ENCODE results near the gene DCP1B. TPM values are rescaled to one million over a fixed set of nuclear protein-coding genes. Genes with fewer than 3 reads are reported as not detected.

The DCP1B gene
- polyA plus RNA-seq (ENCODE audit: insufficient read length in 12 of 12): 10 to 100 TPM in 11 of 12 donors, not detected in 1; 12.0 to 37.8 (median 13.5) TPM
- long read RNA-seq, donor 1, partial matches to known transcripts: 17 of 20 reads
- long read RNA-seq, donor 1, other reads (novel, unspliced or antisense): 0 of 20 reads
- long read RNA-seq, donor 2, partial matches to known transcripts: 5 of 8 reads
- long read RNA-seq, donor 2, other reads (novel, unspliced or antisense): 0 of 8 reads
- long read RNA-seq, donor 3, partial matches to known transcripts: 0 of 1 reads
- long read RNA-seq, donor 3, other reads (novel, unspliced or antisense): 0 of 1 reads
- long read RNA-seq, donor 4: 0 reads
- long read RNA-seq, donor 5: 0 reads
- long read RNA-seq, donor 6, partial matches to known transcripts: 0 of 1 reads
- long read RNA-seq, donor 6, other reads (novel, unspliced or antisense): 0 of 1 reads
- long read RNA-seq, donor 7: 0 reads
- long read RNA-seq, donor 8, partial matches to known transcripts: 8 of 10 reads
- long read RNA-seq, donor 8, other reads (novel, unspliced or antisense): 0 of 10 reads
- long read RNA-seq, donor 9: 0 reads
- long read RNA-seq, donor 10, partial matches to known transcripts: 0 of 3 reads
- long read RNA-seq, donor 10, other reads (novel, unspliced or antisense): 0 of 3 reads
- long read RNA-seq, donor 11, partial matches to known transcripts: 0 of 3 reads
- long read RNA-seq, donor 11, other reads (novel, unspliced or antisense): 0 of 3 reads

GRCh38 chr12:2004113-2004929, at the start of gene DCP1B:
DCP1B (minus strand) TSS chr12:2004457; CDS start chr12:2004431, 26 bp downstream.
- peak; percentile 97 for DNase-seq

- no peak for DNase-seq
Measured at GRCh38 chr12:2053691-2054090, 49.4 kb upstream of the DCP1B start.

DNA sequence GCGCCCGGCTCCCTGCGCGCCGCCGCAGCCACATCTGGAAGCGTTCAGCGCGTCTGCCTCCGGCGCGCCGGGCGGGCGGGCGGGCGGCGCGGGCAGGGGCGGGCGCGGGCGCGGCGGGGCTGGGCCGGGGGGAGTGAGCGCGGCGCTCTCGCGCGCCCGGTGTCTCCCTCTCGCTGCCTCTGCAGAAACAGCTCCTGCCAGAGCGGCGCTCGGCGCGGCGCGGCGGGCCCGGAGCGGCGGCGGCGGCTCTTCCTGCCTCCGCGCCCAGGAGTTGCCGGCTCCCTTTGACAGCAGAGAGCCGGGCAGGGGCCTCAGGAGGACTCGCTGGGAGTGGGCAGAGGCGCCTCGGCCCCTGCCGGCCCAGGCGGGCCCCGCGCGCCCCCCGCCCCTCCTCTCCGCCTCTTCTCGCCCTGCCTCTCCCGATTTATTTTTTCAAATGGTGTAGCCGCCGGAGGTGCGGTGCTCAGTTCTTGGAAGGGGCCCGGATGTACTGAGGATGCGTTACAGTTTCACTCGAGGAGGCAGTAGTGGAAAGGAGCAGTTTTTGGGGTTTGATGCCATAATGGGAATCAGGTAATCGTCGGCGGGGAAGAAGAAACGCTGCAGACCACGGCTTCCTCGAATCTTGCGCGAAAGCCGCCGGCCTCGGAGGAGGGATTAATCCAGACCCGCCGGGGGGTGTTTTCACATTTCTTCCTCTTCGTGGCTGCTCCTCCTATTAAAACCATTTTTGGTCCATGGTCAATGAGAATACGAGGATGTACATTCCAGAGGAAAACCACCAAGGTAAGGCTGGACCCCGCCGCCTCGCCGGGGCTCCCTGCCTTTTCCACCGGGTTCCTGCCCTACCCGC, 48.8 kb upstream of the DCP1B start, which contains the start of gene CACNA1C:
TSS of gene CACNA1C (plus strand) at position 162 of the 853 bp plus-strand sequence. CDS start at position 738, 576 bp downstream.
- DNase-seq: peak; percentile 53

- DNase-seq: no peak
Measured at GRCh38 chr12:2051700-2052621, 47.7 kb upstream of the DCP1B start.

DNA sequence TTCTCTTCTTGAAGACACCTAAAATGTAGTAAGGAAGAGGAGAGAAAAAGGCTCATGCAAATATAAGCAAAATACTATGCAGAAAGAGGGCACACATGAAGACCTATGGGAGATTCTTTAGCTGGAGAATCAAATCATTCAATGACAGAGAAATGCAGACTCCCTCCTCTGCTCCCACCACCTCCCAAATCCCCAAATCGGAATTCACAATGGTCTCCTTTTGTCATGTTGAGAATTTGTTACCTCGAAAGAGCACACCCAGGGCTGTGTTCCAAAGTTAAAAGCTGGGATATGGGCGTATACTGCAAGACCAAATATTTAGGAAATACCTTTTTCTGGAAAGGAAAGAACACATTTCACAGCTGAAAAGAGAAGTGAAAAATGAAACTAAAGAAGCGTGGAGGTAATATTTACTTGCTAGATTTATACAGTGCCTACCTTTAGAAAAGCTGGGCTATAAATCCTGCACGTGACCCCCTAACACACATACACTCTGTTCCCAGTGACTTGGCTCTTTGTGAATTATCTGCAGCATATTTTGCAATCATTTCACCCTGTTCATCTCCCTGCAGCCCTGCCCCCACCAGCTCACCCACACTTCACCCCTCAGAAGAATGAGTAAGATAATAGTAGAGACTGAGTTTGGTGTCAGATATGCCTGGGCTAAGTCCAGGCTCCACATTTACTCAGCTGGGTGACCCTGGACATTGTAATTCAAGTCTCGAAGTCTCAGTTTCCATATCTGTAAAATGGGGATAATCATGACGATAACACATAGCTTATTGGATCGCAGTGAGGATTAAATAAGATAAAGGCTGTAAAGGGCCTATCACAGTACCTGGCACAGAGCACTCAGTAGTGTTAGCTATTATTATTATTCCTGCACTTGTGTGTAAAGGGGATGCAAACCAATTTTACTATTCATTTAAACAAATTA, 45.6 kb upstream of the DCP1B start:
- no peak for DNase-seq

DNA sequence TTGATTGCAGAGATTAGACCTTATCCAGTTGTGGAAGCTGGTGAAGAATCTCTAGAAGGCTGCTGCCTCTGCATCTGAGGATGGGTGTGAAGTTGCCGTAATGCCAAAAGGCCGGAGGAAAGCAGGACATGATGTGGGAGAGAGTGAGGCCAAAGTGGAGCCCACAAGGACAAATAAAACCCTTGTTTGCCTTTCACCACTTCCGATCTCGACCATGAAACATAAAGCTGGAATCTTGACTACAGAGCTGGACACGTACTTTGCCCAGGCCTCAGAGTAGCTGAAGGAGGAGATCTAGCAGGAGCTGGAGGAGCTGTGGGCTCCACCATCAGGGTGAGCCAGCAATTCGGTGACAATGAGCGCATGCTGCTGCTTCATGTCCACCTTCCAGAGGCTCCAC, 43.5 kb upstream of the DCP1B start:
- no peak for DNase-seq

DNA sequence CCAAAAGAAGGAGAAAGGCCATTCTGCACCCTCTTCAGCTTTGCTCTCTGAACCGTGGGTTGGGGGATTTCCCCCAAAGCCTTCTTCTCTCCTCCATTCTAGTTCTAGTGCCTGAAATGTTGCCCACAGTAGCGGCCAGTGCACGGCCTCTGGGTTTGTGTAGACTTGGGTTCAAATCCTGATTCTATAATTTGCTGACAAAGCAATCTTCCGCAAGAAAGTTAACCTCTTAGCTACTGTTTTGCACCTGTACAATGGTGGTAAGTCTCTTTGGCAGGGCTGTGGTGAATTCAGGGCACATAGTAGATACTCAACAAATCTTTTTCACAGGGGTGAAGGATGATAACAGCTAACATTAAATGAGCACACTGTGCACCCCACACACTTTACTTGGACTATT, 42.7 kb upstream of the DCP1B start:
- no peak for DNase-seq

DNA sequence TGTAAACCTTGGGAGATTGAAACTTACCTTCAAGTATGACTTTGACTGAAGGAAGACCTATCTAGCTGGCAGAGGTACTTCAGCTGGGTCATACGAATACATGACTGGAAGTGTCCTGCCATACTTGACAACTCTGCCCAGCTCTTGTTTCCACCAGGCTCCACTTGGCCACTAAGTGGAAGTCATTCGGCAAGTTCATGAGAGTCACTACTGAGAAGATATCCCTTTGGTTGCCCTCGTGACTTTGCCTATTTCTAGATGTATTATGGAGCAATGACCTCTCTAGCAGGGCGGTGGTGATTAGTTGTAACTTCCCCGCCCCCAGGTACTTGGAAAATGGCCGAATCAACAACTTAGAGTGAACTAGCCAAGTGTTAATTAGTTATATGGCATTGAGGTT, 39.9 kb upstream of the DCP1B start:
- DNase-seq: no peak

DNA sequence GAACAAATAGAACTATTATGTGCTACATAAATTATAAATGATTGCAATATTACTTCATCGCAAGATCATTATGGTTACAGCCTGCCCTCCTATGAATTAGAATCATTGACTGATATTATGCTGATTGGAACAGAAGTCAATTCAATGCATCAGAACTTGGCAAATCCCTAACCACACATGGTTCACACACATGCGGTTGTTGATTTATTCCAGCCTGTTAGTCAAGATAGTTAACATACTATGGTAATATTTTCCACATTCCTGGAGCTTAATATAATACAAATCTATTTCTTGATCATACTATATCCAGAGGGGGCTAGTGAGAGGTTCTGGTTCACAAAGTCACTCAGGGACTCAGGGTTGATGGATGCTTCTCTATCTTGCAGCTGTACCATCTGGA, 38.8 kb upstream of the DCP1B start:
- DNase-seq: no peak

- no peak for DNase-seq
Measured at GRCh38 chr12:2039034-2039433, 34.8 kb upstream of the DCP1B start.

DNA sequence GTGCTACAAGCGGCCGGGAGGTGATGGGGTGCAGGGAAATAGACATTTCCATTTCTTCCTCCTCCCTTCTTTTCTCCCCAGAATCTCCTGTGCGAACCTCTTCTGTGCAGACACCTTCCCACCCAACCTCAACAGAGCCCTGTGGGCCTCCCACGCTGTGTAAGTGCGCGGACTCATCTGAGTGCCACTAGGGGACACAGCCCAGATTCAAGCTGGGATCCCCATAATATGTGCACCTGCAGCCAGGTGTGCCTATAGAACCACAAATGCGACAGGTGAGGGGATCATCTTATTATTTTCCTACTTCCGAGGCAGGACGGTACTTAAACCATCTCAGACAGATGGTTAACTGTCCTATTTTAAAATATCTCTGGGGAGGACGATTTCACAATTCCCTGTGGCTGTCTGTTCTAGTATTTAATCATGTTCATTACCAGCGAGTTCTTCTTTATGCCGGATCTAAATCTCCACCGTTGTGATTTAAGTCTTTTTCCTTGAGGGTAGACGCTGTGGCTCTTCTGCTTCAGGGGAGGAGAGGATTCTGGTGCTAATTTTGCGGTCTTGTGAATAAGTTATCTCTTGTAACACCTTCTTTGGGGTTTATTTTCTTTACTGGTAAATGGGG, 31.3 kb upstream of the DCP1B start:
- DNase-seq: no peak

DNA sequence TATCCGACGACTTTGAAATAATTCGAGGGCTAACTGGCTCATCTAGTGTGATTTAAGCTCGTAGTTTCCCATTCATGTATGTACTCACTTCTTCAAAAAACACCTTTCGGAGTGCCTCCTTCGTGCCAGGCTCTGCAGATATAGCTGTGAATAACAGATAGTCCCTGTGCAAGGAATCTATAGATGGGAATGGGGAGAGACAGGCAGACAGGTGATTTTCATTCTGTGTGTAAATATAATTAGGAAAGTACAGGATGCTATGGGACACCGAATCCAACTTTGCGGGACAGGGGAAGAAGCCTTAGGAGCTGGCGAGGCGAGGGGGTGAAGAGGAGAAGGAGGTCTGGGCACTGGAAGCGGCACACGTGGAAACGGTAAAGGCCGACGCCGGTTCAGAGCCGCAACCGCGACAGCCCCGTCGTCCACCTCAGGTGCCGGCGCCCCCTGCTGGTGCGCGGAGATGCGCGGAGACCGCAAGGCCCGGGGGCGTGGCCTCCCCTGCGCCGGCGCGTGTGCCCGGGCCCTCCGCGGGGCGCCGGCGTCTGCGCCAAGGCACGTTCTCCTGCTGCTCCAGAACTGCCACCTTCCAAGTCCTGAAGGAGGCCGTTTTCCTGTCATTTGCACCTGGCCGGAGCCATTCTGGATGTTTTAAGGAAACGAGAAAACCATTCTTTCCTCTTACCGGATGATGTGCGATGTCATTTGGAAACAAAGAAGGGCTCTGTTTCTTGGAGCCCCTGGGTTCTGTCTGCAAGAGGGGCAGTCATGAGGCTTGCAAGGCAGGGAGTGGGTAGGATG, 30.6 kb upstream of the DCP1B start:
- DNase-seq: peak; percentile 80

DNA sequence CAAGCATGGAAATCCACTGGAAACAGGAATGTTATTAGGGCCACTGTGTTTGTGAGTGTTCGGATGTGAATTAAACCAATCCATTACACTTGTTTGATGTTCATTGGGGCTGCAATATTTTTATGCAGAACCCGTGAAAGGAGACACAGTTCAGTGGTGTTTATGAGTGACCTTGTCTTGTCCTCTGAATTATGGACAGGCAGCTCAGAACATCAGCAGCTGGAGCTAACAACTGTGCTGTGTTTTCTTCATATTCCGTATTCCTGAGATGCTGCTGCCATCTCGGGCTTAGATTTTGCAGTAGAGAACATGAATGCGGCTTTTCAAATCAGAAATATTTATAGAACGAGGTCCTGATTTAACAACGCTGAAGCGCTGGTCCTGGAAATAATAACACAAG, 28.2 kb upstream of the DCP1B start:
- no peak for DNase-seq

GRCh38 chr12:2029851-2030250, 25.6 kb upstream of the DCP1B start:
- no peak for DNase-seq

DNA sequence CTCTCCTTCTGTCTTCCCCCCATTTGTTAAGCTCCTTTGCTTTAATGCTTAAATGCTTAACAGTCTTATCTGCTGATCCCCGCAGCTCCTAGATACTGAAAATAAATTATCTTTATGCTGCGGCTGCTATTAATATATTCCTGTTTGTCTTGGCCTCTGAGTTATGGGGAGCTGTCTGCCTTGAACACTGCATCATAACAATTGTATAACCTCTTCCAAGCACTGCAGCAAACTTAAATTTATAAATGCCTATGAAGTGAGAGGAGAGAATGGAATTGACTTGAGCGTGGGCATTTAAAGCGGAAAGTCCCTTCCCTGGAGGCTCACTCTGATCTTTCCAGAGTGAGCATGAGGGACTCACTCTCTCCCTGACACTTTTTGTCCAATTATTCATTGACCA, 23.1 kb upstream of the DCP1B start:
- no peak for DNase-seq

GRCh38 chr12:2023365-2023764, 19.1 kb upstream of the DCP1B start:
- DNase-seq: no peak

- DNase-seq: no peak
Measured at GRCh38 chr12:2020511-2020910, 16.3 kb upstream of the DCP1B start.

DNA sequence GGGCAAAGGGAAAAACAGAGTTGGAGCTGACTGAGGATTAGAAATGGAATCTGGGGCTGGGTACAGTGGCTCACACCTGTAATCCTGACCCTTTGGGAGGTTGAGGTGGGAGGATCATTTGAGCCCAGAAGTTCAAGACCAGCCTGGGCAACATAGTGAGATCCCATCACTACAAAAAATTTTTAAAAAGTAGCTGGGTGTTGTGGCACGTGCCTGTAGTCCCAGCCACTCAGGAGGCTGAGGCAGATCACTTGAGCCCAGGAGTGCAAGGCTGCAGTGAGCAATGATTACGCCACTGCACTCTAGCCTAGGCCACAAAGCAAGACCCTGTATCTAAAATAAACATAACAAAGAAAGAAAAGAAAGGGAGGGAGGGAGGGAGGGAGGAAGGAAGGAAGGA, 14.9 kb upstream of the DCP1B start:
- DNase-seq: no peak
